H4 (cell line): ENCODE results near the gene HOMER2. TPM values are rescaled to one million over a fixed set of nuclear protein-coding genes. Genes with fewer than 3 reads are reported as not detected.
"Not testable (repeated sequence)": the region's sequence is repeated elsewhere in the genome, so short reads cannot be mapped to it uniquely, and the experiment has no call there.

Experiments
- DNase-seq: peaks from one replicate; pipeline ENCODE4 v3.0.0-alpha.2; 2015; ENCODE audit warnings: low spot score
- total RNA-seq: library from RNA; depleted of rRNA; stranded (reverse); fragments of >200 nt; shearing (Covaris generic); gene quantifications from 2 replicates; pipeline ENCODE4 v1.2.3, GENCODE V29; 2014; rRNA removed

HOMER2 gene
- 16.0 and 25.2 TPM in 2 replicates for total RNA-seq

DNA sequence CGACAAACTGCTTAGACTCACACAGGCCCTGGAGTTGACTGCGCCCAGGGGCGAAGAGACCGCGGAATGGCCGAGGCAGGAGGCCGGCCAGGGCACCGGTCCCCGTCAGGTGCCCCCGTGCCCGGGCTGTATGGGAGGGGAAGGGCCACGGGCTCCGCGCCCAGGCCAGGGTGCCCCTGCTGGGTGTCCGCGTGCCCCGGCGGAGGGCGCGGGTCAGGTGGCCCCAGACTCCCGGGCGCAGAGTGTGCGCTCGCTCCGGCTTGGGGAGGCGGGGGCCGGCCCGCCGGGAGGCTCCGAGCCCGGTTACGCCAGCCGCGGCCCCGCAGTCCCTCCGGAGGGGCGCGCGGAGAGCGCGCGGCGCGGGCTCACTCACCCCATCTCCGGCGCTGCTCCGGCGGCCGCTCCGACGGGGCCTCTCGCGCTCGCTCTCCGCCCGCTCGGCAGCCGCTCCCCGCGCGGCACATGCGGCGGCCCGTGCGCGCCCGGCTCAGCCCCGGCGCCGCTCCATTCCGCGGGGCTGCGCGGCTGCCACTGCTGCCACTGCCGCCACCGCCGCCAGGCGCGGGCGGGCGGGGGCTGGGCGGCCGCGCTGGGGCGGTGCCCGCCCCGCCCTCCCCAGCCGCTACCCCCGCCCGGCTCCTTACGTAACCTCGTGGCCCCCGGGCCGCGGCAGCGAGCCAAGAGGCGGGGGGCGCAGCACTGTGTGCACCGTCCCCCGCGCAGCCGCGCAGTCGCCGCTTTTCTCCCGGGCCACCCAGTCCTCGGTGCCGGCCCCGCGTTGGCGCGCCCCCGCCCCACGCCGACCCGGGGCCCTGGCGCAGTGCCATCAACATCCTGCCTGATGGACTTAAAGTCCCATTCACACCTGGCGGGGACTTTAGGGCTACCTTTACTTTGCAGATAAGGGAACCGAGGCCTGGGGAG is at the start of gene HOMER2:
Gene HOMER2 (minus strand): TSS at position 563 of the 924 bp plus-strand sequence. CDS start 185 bp downstream, at position 378.
- no peak for DNase-seq

- not testable (repeated sequence) for DNase-seq
These were observed 48.1 kb upstream of the HOMER2 start for GRCh38 chr15:83000672-83001031.

DNA sequence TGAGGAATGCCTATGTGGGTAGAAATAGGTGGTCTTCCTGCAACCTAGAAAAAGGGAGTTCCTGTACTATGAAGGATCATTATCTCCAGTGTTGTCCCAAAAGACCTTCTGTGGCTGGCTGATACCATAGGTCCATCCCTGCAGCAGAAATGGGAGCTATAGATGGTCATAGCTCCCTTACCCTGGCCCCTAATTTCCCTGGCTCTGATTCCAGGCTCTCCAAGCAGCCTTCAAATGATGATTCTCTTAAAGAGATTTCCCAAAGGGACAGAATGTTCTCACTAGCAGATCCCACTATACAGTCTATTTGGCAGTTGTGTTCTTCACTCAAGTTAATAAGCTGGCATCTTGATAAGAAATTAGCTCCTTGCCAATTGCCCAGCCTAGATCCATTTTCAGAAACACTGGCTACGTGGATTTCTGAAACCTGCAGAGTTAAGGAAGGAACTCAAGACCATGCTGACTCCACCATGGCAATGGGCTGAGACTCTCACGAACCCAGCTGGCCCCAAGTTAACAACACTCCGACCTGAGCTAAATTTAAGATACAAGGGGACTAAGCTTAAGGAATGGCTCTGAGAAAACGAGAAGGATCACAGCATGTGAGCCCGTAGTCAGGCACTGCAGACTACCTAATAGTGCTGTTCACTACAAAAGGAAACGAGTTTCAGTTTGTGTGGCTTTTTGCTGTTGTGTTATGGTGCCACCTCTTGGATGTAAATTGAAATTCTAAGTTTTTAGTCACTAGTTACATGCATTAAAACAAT is 47.6 kb upstream of the HOMER2 start:
- peak; percentile 62 for DNase-seq

DNA sequence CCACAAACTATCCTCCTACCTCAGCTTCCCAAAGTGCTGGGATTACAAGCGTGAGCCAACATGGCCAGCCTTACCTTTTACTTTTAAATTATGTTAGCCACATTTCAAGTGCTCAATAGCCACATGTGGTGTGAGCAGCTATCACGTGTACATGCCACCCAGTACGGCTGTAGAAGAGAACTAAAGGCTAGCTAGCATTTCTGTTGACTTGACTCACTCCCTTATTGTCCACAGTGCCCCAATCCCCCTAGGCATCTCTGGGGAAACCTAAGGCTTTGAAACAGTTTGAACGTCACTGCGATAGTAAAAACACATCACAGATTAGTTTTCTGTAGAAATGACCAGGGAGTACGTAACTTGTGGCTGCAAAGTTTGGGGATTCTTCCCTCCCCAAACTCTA is 46.9 kb upstream of the HOMER2 start:
- DNase-seq: no peak

GRCh38 chr15:82995938-82996337 is 43.4 kb upstream of the HOMER2 start:
- DNase-seq: no peak

GRCh38 chr15:82995076-82995475 is 42.6 kb upstream of the HOMER2 start:
- no peak for DNase-seq

GRCh38 chr15:82993144-82993543 is 40.6 kb upstream of the HOMER2 start:
- DNase-seq: no peak

DNA sequence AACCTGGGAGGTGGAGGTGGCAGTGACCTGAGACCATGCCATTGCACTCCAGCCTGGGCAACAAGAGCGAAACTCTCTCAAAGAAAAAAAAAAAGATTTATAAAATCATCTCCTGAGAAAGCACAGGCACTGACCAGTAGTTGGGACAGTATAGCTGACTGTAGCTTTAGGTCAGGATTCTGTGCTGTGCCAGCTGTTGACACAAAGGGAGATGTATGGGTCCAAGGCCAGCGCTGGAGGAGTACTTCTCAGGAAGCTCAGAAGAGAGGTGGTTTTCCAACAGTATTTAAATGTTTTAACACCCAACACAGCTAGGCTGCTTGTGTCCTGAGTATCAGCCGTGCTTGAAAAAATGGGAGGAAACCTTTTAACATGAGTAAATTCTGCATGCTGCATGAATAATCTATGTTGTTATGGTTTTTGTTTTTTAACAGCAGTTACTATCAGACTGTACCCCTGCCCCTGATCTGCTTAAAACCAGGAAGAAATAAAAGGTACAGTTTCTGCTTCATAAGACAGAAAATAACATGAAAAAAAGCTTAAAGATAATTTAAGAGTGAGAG is 40.0 kb upstream of the HOMER2 start:
- DNase-seq: no peak

- DNase-seq: no peak
These were observed 33.9 kb upstream of the HOMER2 start for GRCh38 chr15:82986442-82986780.

- DNase-seq: peak; percentile 96
These were observed 33.3 kb upstream of the HOMER2 start, which contains the start of gene RAMAC for GRCh38 chr15:82985688-82986441. Gene RAMAC (plus strand): TSS chr15:82986210. CDS start chr15:82989019, 2,809 bp downstream.

GRCh38 chr15:82980981-82981380 is 28.5 kb upstream of the HOMER2 start:
- DNase-seq: no peak

DNA sequence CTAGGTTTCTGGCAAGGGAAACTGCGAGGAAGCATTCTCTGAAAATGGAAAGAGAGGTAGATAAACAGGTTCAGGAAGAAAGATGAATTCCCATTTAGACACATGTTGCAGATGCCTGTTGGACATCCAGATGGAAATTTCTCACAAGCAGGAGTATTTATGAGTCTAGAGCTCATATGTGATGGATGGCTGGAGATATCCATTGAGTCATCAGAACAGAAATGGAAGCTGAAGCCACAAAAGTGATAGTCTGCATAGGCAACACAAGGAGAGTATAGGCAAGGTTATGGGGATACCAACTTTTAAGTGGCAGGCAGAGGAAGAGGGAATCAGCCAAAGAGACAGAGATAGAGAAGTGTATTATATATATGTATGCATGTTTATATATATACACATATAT is 27.2 kb upstream of the HOMER2 start:
- no peak for DNase-seq

GRCh38 chr15:82978438-82978837 is 25.9 kb upstream of the HOMER2 start:
- no peak for DNase-seq

- DNase-seq: no peak
These were observed 24.6 kb upstream of the HOMER2 start for GRCh38 chr15:82977076-82977475.

- DNase-seq: no peak
These were observed 20.5 kb upstream of the HOMER2 start for GRCh38 chr15:82972990-82973389.

GRCh38 chr15:82971218-82971984 is 18.9 kb upstream of the HOMER2 start:
- DNase-seq: no peak

DNA sequence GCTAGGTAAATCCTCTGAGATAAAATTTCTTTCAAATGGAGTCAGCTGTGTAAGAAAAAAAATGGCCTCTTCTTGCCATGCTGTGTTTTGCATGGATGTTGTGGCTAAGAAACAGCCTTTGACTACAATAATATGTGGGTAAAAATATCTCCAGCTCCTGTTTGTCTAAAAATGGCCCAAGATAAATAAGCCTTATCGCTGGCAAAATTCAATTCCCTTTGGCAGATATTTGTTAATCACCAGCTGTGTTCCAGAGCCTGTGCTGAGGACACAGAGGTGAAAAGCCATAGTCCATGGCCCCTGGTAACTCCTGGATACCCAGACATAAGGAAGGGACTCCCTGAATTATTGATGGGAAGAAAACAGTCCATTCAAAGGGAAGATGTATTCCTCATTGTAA is 18.2 kb upstream of the HOMER2 start:
- DNase-seq: no peak

- DNase-seq: no peak
These were observed 17.7 kb upstream of the HOMER2 start for GRCh38 chr15:82970078-82970686.

- no peak for DNase-seq
These were observed 16.8 kb upstream of the HOMER2 start for GRCh38 chr15:82969353-82969752.

DNA sequence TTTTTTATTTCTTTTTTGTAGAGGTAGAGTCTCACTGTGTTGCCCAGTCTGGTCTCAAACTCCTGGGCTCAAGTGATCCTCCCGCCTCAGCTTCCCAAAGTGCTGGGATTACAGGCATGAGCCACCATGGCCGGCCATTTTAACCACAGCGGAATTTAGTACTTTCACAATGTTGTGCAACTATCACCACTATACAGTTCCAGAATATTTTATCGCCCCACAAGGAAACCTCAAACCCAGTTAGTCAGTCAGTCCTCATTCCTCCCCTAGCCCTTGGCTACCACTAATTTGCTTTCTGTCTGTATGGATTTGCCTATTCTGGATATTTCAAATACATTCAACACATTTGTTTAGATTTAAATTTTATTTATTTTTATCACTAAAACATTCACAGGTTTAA is 15.5 kb upstream of the HOMER2 start:
- peak; percentile 68 for DNase-seq

DNA sequence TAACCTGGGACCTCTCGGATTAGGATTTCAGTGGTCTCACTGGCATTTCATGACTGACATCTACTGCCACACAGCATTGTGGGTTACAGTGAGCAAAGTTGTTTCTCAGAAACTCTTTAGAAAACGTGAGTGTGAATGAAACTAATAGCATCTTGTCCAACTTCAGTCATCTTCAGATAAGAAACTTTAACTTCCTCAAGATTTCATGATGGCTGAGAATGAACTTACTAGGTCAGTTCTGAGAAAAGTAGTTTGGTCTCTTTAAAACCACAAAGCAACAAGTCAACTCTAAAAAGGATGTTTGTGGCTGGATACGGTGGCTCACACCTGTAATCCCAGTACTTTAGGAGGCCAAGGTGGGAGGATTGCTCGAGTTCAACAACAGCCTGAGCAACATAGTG is 14.2 kb upstream of the HOMER2 start:
- DNase-seq: no peak
